Measurements from ENCODE around the gene WDFY2. TPM values are rescaled to one million over a fixed set of nuclear protein-coding genes. Genes with fewer than 3 reads are reported as not detected.
"Not testable (repeated sequence)": the region's sequence is repeated elsewhere in the genome, so short reads cannot be mapped to it uniquely, and the experiment has no call there.

The WDFY2 gene
- total RNA-seq, 1 donor from 2014 or later, result 4.5 TPM

GRCh38 chr13:51590231-51590970, 6.1 kb downstream of the WDFY2 start:
- no peaks in the 10 kb centered on the region for H3K36me3 ChIP-seq
- H3K4me3 ChIP-seq, result no peak overlapping the region
- intact Hi-C loops (cut with micrococcal nuclease), result no loop called here
- DNase-seq, result no peak
- no peaks in the 10 kb centered on the region for H3K9me3 ChIP-seq (replicated peaks)
- H3K4me1 ChIP-seq, result peaks cover 56% of the 10 kb centered on the region
- no peaks in the 10 kb centered on the region for H3K27me3 ChIP-seq (ENCODE audit: low read depth)
- peak overlapping the region; percentile 69 for H3K27ac ChIP-seq (replicated peaks)
- TF ChIP-seq, protein P1, sequence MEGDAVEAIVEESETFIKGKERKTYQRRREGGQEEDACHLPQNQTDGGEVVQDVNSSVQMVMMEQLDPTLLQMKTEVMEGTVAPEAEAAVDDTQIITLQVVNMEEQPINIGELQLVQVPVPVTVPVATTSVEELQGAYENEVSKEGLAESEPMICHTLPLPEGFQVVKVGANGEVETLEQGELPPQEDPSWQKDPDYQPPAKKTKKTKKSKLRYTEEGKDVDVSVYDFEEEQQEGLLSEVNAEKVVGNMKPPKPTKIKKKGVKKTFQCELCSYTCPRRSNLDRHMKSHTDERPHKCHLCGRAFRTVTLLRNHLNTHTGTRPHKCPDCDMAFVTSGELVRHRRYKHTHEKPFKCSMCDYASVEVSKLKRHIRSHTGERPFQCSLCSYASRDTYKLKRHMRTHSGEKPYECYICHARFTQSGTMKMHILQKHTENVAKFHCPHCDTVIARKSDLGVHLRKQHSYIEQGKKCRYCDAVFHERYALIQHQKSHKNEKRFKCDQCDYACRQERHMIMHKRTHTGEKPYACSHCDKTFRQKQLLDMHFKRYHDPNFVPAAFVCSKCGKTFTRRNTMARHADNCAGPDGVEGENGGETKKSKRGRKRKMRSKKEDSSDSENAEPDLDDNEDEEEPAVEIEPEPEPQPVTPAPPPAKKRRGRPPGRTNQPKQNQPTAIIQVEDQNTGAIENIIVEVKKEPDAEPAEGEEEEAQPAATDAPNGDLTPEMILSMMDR (IDR thresholded peaks at IDR 0.05; ENCODE audit: borderline replicate concordance), result no peak

- Histone ChIP-seq H3K4me3 (no peak overlapping the region), H3K9me3 (replicated peaks) (no peaks in the 10 kb centered on the region), H3K36me3 (no peaks in the 10 kb centered on the region), H3K27ac (replicated peaks) (peak overlapping the region; percentile 69), H3K4me1 (peaks cover 49% of the 10 kb centered on the region), H3K27me3 (ENCODE audit: low read depth) (no peaks in the 10 kb centered on the region)
- intact Hi-C loops (cut with micrococcal nuclease), result no loop called here
- DNase-seq, result no peak
- TF ChIP-seq, protein P1 (IDR thresholded peaks at IDR 0.05; ENCODE audit: borderline replicate concordance), result no peak
Observed at GRCh38 chr13:51590971-51591627, 6.8 kb downstream of the WDFY2 start.

- intact Hi-C loops (cut with micrococcal nuclease); H3K36me3 ChIP-seq; DNase-seq; H3K27me3 ChIP-seq (ENCODE audit: low read depth); H3K4me3 ChIP-seq; H3K9me3 ChIP-seq (replicated peaks): not testable (repeated sequence)
- Histone ChIP-seq H3K27ac (replicated peaks) (peak overlapping the region; percentile 69), H3K4me1 (peaks cover 41% of the 10 kb centered on the region)
Observed at GRCh38 chr13:51591938-51592337, 7.7 kb downstream of the WDFY2 start.

DNA sequence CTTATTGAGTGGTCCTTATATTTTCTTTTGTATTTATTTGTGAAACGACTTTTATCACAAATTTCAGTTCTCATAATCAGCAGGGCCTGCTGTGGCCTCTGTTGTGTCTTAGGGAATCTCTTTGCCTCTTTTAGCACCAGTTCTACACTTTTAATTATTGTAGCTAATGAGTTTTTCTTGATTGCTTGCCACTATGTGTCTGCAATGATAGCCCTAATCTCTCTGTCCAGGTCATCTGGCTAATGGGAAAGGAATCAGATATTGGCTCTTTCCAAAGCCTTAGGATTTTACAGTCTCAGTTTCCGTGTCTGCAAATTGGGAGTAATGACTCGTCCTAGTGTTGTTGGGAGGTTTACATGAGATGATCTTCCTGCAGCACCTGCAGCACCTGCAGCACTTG, 10.2 kb downstream of the WDFY2 start:
- H3K27me3 ChIP-seq (ENCODE audit: low read depth), result no peaks in the 10 kb centered on the region
- no peaks in the 10 kb centered on the region for H3K9me3 ChIP-seq (replicated peaks)
- H3K4me3 ChIP-seq, result no peak overlapping the region
- intact Hi-C loops (cut with micrococcal nuclease), result no loop called here
- peaks cover 31% of the 10 kb centered on the region for H3K4me1 ChIP-seq
- H3K36me3 ChIP-seq, result no peaks in the 10 kb centered on the region
- TF ChIP-seq, protein P1 (IDR thresholded peaks at IDR 0.05; ENCODE audit: borderline replicate concordance), result no peak
- no peak overlapping the region for H3K27ac ChIP-seq (replicated peaks)
- no peak for DNase-seq

DNA sequence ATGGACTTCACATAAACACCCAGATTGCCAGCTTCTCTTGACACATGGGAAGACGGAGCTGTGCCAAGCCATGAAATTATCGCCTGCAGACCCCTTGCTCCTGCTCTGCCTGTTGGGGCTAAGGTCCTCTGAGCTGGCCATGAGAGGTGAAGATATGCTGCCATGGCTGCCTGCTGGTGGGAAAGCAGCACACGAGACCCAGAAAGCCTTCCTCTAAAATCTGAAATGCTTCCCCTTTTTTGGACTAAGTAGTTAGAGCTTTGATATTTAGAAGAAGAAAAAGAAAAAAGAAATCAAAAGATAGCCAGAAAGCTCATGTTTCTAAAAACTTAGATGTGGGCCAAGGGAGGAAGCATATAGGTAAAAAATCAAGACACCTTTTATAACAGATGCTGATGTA, 11.2 kb downstream of the WDFY2 start:
- Histone ChIP-seq H3K27me3 (ENCODE audit: low read depth) (no peaks in the 10 kb centered on the region), H3K4me1 (peaks cover 25% of the 10 kb centered on the region), H3K36me3 (no peaks in the 10 kb centered on the region), H3K4me3 (no peak overlapping the region), H3K9me3 (replicated peaks) (no peaks in the 10 kb centered on the region), H3K27ac (replicated peaks) (no peak overlapping the region)
- intact Hi-C loops (cut with micrococcal nuclease), result no loop called here
- TF ChIP-seq, protein P1 (IDR thresholded peaks at IDR 0.05; ENCODE audit: borderline replicate concordance), result no peak
- no peak for DNase-seq

- Histone ChIP-seq H3K27me3 (ENCODE audit: low read depth) (no peaks in the 10 kb centered on the region), H3K27ac (replicated peaks) (no peak overlapping the region), H3K4me1 (peaks cover 14% of the 10 kb centered on the region), H3K9me3 (replicated peaks) (no peaks in the 10 kb centered on the region), H3K36me3 (no peaks in the 10 kb centered on the region), H3K4me3 (no peak overlapping the region)
- TF ChIP-seq, protein P1 (IDR thresholded peaks at IDR 0.05; ENCODE audit: borderline replicate concordance), result no peak
- intact Hi-C loops (cut with micrococcal nuclease), result no loop called here
- no peak for DNase-seq
Observed at GRCh38 chr13:51596541-51596940, 12.3 kb downstream of the WDFY2 start.

All from left ventricle myocardium inferior (tissue), 1 donor.